ENCODE measurements around the gene IRF3. TPM values are rescaled to one million over a fixed set of nuclear protein-coding genes. Genes with fewer than 3 reads are reported as not detected.

The IRF3 gene
- total and polyA plus RNA-seq, 10 of the 15 experiments (the other 5 are each of a cell fraction or from before 2014, with no cell fraction given) = 5.5 to 110 (median 63.4) TPM

DNA sequence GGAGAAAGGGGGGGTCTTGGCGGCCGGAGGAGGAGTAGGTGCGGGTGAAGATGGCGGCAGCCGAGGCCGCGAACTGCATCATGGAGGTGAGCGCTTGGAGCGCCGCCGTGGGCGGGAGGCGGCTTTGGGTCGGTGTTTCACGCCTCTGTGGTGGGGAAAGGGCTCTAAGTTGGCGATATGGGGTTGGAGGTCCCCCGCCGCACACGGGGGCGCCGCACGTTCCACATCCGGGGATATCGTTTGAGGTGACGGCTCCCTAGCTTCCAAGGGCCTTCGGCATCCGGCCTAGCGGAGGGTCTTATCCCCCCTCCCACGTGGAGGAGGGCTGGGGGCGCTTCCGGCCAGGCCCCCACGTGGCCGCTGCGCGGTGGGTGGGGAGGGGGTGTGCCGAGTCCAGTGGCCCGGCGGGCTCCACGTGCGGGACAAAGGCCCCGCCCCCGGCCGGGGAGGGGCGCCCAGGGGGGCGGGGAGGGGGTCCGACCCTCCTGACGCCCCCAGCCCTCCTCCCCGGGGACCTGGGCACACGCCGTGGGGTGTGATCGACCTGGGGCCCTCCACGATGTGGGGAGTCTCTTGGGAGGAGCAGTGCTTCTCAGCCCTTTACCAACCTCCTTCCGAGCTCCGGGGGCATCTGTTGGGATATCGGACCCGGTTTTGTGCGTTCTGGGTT, 11.7 kb upstream of the IRF3 start, which contains the start of gene PRMT1 (continued):
- TF ChIP-seq BHLHE40 (IDR thresholded peaks at IDR 0.05; ENCODE audit: borderline replicate concordance in 1 of 2, low read depth in 2 of 2, low read length in 1 of 2) (peak; percentile 79 to 90; a peak in 3 of 4 replicates), ZBTB11 (CRISPR knock-in tag; IDR thresholded peaks at IDR 0.05) (no peak), RFX5 (IDR thresholded peaks at IDR 0.05; ENCODE audit: low read depth, low read length) (no peak), JUNB (IDR thresholded peaks at IDR 0.05) (no peak), SUPT20H (IDR thresholded peaks at IDR 0.05; ENCODE audit: borderline replicate concordance, control insufficient read depth, low read depth, low read length) (no peak), TARDBP (IDR thresholded peaks at IDR 0.05; ENCODE audit: borderline replicate concordance) (peak; percentile 46; the same call in 1 of the 2 replicates), TCF12 (IDR thresholded peaks at IDR 0.05; ENCODE audit: low read depth, low read length) (no peak), NR2F1 (conservative IDR thresholded peaks at IDR 0.05) (no peak; the same call in 1 of the 2 replicates), E2F4 (IDR thresholded peaks at IDR 0.05; ENCODE audit: low read depth, low read length) (no peak), EGR1 (IDR thresholded peaks at IDR 0.05; ENCODE audit: borderline replicate concordance in 1 of 2, low read depth in 2 of 2, low read length in 2 of 2) (peak in 1 of 2 experiments; percentile 66; a peak in 1 of 3 replicates), HDAC2 (IDR thresholded peaks at IDR 0.05) (0 out of 2 replicates have a peak, but pooled peaks have one; percentile 71), SMC3 (IDR thresholded peaks at IDR 0.05; ENCODE audit: borderline replicate concordance, low read length) (no peak), NFYA (IDR thresholded peaks at IDR 0.05; ENCODE audit: borderline replicate concordance, low read depth, low read length) (no peak), CBX5 (IDR thresholded peaks at IDR 0.05; ENCODE audit: low read depth) (no peak), STAT1 (conservative IDR thresholded peaks at IDR 0.05) (0 out of 2 replicates have a peak, but pooled peaks have one; percentile 58), SIX5 (IDR thresholded peaks at IDR 0.05; ENCODE audit: low read depth, low read length, severe bottlenecking) (no peak), CBX3 (IDR thresholded peaks at IDR 0.05; ENCODE audit: borderline replicate concordance, low read depth) (no peak), STAT3 (IDR thresholded peaks at IDR 0.05; ENCODE audit: low read depth, low read length) (no peak), SPI1 (IDR thresholded peaks at IDR 0.05; ENCODE audit: borderline replicate concordance, insufficient read depth, low read depth, low read length) (no peak), SMARCA5 (IDR thresholded peaks at IDR 0.05) (peak; percentile 95), CBFB (IDR thresholded peaks at IDR 0.05; ENCODE audit: low read depth) (peak; percentile 70; the same call in 1 of the 2 replicates), KLF5 (IDR thresholded peaks at IDR 0.05; ENCODE audit: partially characterized antibody) (peak; percentile 18), PAX5 (IDR thresholded peaks at IDR 0.05; ENCODE audit: borderline replicate concordance, low read depth, low read length) (no peak), MTA3 (IDR thresholded peaks at IDR 0.05; ENCODE audit: borderline replicate concordance, low read length) (no peak)
- TF ChIP-seq, protein P1, sequence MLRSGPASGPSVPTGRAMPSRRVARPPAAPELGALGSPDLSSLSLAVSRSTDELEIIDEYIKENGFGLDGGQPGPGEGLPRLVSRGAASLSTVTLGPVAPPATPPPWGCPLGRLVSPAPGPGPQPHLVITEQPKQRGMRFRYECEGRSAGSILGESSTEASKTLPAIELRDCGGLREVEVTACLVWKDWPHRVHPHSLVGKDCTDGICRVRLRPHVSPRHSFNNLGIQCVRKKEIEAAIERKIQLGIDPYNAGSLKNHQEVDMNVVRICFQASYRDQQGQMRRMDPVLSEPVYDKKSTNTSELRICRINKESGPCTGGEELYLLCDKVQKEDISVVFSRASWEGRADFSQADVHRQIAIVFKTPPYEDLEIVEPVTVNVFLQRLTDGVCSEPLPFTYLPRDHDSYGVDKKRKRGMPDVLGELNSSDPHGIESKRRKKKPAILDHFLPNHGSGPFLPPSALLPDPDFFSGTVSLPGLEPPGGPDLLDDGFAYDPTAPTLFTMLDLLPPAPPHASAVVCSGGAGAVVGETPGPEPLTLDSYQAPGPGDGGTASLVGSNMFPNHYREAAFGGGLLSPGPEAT (IDR thresholded peaks at IDR 0.05; ENCODE audit: low read depth) = no peak
